Osteoblast (primary cell): Measurements from ENCODE around the gene WIZ. TPM values are rescaled to one million over a fixed set of nuclear protein-coding genes. Genes with fewer than 3 reads are reported as not detected.
"Not testable (repeated sequence)": the region's sequence is repeated elsewhere in the genome, so short reads cannot be mapped to it uniquely, and the experiment has no call there.

Source experiments
- DNase-seq: peaks from one replicate; pipeline ENCODE4 v3.0.0; 2011; ENCODE audit warnings: low spot score, mixed read lengths; ENCODE audit not compliant: insufficient read length; ENCODE audit errors: missing footprints
- H2AFZ ChIP-seq: 2 replicates; pipeline ENCODE4 v1.6.0; 2011; ENCODE audit warnings: mild to moderate bottlenecking, low read length
- H3K27ac ChIP-seq: 2 replicates; pipeline ENCODE4 v1.5.1; 2011; ENCODE audit warnings: mild to moderate bottlenecking, low read depth, low read length, moderate library complexity
- H3K27me3 ChIP-seq: 2 replicates; pipeline ENCODE4 v1.6.0; 2012; ENCODE audit warnings: mild to moderate bottlenecking, control low read depth, inconsistent platforms, low read length, moderate library complexity; ENCODE audit not compliant: insufficient read depth
- H3K36me3 ChIP-seq: 2 replicates; pipeline ENCODE4 v1.5.1; 2011; ENCODE audit warnings: mild to moderate bottlenecking, low read length, control low read depth, moderate library complexity; ENCODE audit not compliant: insufficient read depth
- H3K4me1 ChIP-seq: 2 replicates; pipeline ENCODE4 v1.5.1; 2011; ENCODE audit warnings: mild to moderate bottlenecking, low read length, control low read depth, moderate library complexity; ENCODE audit not compliant: insufficient read depth
- H3K4me2 ChIP-seq: 2 replicates; pipeline ENCODE4 v1.6.0; 2011; ENCODE audit warnings: mild to moderate bottlenecking, low read length; ENCODE audit not compliant: insufficient read depth
- H3K4me3 ChIP-seq: fragments of 200-600 bp; sonication (generic); 3 replicates; pipeline ENCODE4 v1.5.1; 2012; ENCODE audit warnings: mild to moderate bottlenecking, low read length, inconsistent platforms; ENCODE audit not compliant: insufficient read depth
- H3K79me2 ChIP-seq: 2 replicates; pipeline ENCODE4 v1.6.0; 2012; ENCODE audit warnings: mild to moderate bottlenecking, low read length, control low read depth, inconsistent platforms; ENCODE audit not compliant: insufficient read depth
- H3K9me3 ChIP-seq: 2 replicates; pipeline ENCODE4 v1.5.1; 2011; ENCODE audit warnings: low read depth, low read length, control low read depth
- H4K20me1 ChIP-seq: 2 replicates; pipeline ENCODE4 v1.6.0; 2012; ENCODE audit warnings: mild to moderate bottlenecking, low read length, control low read depth; ENCODE audit not compliant: insufficient read depth
- total RNA-seq: library from RNA; depleted of rRNA; stranded (reverse); fragments of >200 nt; gene quantifications from 2 replicates; pipeline ENCODE4 v1.2.3, GENCODE V29; 2012
- TF ChIP-seq, protein P1 (sequence below): IDR thresholded peaks from 2 replicates; pipeline ENCODE4 v1.5.1; 2011; ENCODE audit warnings: mild to moderate bottlenecking, low read depth, low read length, moderate library complexity; ENCODE audit errors: extremely low read depth

The WIZ gene
- total RNA-seq, 1 donor: 9.8 TPM

DNA sequence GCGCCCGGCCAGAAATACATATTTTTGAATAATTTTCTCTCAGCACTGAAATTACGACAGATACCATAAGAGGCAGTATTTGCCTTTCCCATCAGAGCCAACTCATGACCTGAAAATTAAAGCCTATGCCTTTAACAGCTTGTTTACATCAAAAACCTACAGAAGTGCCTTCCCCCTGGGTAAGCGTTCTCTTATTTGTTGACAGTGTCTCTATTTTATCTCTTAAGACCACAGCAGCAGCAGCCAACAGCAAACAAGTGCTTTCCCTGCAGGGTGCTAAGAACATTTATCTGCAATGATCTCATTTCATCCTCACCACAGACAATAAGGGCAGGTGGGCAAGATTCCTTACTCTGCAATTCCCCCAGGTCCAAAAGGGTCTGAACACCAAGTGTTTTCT lies 36.9 kb downstream of the WIZ start:
- H3K4me1 ChIP-seq: peaks cover 17% of the 10 kb centered on the region
- no peak overlapping the region for H3K4me3 ChIP-seq

DNA sequence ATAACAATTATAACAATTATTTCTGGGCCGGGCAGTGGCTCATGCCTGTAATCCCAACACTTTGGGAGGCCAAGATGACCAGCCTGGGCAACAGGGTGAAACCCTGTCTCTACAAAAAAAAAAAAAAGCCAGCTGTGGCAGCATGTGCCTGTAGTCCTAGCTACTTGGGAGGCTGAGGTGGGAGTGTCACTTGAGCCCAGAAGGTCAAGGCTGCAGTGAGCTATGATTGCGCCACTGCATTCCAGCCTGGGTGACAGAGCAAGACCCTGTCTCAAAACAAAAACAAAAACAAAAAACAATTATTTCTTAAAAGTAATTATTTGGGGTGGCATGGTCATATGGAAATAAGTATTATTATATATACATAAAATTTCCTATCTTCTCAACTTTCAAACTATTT lies 38.4 kb downstream of the WIZ start:
- H3K4me1 ChIP-seq, H3K4me2 ChIP-seq, H3K4me3 ChIP-seq, H3K27ac ChIP-seq, H2AFZ ChIP-seq, H3K9me3 ChIP-seq, DNase-seq, H3K27me3 ChIP-seq: not testable (repeated sequence)
- Histone ChIP-seq H4K20me1 (peaks cover 78% of the 10 kb centered on the region), H3K36me3 (peaks cover 14% of the 10 kb centered on the region), H3K79me2 (peaks cover 99% of the 10 kb centered on the region)

More for the DNA sequence above, 36.9 kb downstream of the WIZ start:
- no peak overlapping the region for H3K27ac ChIP-seq
- TF ChIP-seq, protein P1, sequence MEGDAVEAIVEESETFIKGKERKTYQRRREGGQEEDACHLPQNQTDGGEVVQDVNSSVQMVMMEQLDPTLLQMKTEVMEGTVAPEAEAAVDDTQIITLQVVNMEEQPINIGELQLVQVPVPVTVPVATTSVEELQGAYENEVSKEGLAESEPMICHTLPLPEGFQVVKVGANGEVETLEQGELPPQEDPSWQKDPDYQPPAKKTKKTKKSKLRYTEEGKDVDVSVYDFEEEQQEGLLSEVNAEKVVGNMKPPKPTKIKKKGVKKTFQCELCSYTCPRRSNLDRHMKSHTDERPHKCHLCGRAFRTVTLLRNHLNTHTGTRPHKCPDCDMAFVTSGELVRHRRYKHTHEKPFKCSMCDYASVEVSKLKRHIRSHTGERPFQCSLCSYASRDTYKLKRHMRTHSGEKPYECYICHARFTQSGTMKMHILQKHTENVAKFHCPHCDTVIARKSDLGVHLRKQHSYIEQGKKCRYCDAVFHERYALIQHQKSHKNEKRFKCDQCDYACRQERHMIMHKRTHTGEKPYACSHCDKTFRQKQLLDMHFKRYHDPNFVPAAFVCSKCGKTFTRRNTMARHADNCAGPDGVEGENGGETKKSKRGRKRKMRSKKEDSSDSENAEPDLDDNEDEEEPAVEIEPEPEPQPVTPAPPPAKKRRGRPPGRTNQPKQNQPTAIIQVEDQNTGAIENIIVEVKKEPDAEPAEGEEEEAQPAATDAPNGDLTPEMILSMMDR: no peak
- no peaks in the 10 kb centered on the region for H3K9me3 ChIP-seq
- DNase-seq: peak; percentile 55
- no peak overlapping the region for H2AFZ ChIP-seq
- H4K20me1 ChIP-seq: peaks cover 79% of the 10 kb centered on the region
- no peak overlapping the region for H3K4me2 ChIP-seq
- H3K79me2 ChIP-seq: peaks cover 99% of the 10 kb centered on the region
- no peaks in the 10 kb centered on the region for H3K27me3 ChIP-seq
- peaks cover 16% of the 10 kb centered on the region for H3K36me3 ChIP-seq

DNA sequence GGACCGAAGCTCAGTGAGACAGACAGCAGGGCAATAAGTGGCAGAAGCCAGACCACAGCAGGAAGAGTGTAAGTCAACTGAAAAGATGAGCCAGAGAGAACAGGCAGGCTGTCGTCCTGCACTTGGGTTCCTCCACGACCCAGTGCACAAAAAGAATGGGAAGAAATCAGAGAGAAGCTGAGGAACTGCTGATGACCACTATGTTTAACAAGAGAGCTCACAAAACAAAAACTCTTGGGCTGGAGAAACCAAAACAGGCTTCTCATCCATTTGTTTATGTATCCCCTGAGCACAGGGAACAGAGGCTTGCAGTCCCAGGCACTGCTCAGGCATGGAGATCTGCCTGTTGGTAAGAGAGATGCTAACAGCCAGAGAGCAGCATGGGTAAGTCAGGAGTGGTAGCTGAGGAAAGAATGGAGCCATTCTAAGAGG lies 45.0 kb downstream of the WIZ start:
- Histone ChIP-seq H4K20me1 (peaks cover 84% of the 10 kb centered on the region), H3K36me3 (peaks cover 24% of the 10 kb centered on the region), H3K9me3 (no peaks in the 10 kb centered on the region), H3K79me2 (peaks cover 98% of the 10 kb centered on the region), H3K27ac (no peak overlapping the region), H2AFZ (no peak overlapping the region), H3K4me2 (no peak overlapping the region), H3K27me3 (no peaks in the 10 kb centered on the region), H3K4me1 (no peaks in the 10 kb centered on the region), H3K4me3 (no peak overlapping the region)
- peak; percentile 68 for DNase-seq
- TF ChIP-seq, protein P1: no peak

DNA sequence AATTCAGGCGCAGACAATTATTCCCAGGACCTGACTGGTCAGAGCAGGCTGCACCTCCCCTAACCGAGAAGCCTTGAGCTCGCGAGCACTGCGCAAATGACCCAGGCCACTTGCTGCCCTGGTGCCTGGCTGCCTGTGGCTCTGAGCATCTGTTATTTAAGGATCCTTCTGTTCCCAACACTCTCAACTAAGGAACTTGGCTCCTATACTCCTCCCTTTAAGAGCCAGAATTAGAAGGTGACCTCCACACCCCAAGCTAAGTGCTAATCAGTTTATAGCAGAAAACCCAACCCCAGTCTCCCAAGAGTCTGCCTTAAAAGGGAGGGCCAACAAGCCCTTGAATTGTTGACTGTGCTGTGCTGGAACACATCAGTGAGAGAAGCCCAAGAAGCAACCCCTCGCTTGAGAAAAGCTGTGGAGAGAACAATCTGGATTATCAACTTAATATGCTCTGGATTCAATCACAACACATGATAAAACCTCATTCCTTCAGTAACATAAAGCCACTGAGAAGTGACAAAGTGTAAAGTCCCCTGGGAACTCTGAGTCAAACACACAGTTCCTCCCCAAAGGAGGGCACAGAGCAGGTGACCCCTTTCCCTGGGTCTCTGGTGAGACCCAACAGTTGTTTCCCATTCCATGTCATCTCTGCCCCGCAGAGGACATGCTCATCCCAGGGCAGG lies 45.5 kb downstream of the WIZ start:
- peak; percentile 69 for DNase-seq

More for the DNA sequence above, 45.5 kb downstream of the WIZ start:
- TF ChIP-seq, protein P1: no peak
- Histone ChIP-seq H3K4me1 (no peaks in the 10 kb centered on the region), H2AFZ (no peak overlapping the region), H3K27ac (no peak overlapping the region), H4K20me1 (peaks cover 79% of the 10 kb centered on the region), H3K9me3 (no peaks in the 10 kb centered on the region), H3K27me3 (no peaks in the 10 kb centered on the region), H3K36me3 (peaks cover 24% of the 10 kb centered on the region), H3K4me3 (no peak overlapping the region), H3K79me2 (peaks cover 97% of the 10 kb centered on the region), H3K4me2 (no peak overlapping the region)
